Naive B cell (primary cell): ENCODE data around the gene ZC3H7A. TPM values are rescaled to one million over a fixed set of nuclear protein-coding genes. Genes with fewer than 3 reads are reported as not detected.

Experiments
- ATAC-seq, 2 donors: fragments of 150-1000 bp; cut with Tn5 transposase; 2 replicates each; pipeline ENCODE4 v1.10.0; 2021; ENCODE audit warnings: low read depth in 2 of 2, mild to moderate bottlenecking in 2 of 2, moderate library complexity in 2 of 2
- DNase-seq: peaks from one replicate; pipeline ENCODE4 v3.0.0; 2022
- H3K27ac Mint-ChIP-seq, 6 donors: one replicate each; pipeline ENCODE4 v1.8.0; 2020 to 2022; ENCODE audit warnings: mild to moderate bottlenecking in 6 of 6, mixed read lengths in 6 of 6, moderate library complexity in 5 of 6, inconsistent platforms in 2 of 6
- H3K27me3 Mint-ChIP-seq, 3 donors: one replicate each; pipeline ENCODE4 v1.8.0; 2021 to 2022; ENCODE audit warnings: mixed read lengths in 3 of 3, mild to moderate bottlenecking in 1 of 3
- H3K36me3 Mint-ChIP-seq, 2 donors: one replicate each; pipeline ENCODE4 v1.8.0; 2020 to 2022; ENCODE audit warnings: mixed read lengths in 2 of 2, inconsistent platforms in 1 of 2, mild to moderate bottlenecking in 1 of 2
- H3K4me1 Mint-ChIP-seq, 3 donors: one replicate each; pipeline ENCODE4 v1.8.0; 2020 to 2022; ENCODE audit warnings: mixed read lengths in 3 of 3, inconsistent platforms in 1 of 3, mild to moderate bottlenecking in 1 of 3, moderate library complexity in 1 of 3
- H3K4me3 Mint-ChIP-seq, 8 donors: one replicate each; pipeline ENCODE4 v1.8.0; 2020 to 2022; ENCODE audit warnings: mild to moderate bottlenecking in 8 of 8, mixed read lengths in 8 of 8, moderate library complexity in 8 of 8, inconsistent platforms in 2 of 8
- H3K9me3 Mint-ChIP-seq, 7 donors: one replicate each; pipeline ENCODE4 v1.8.0; 2020 to 2022; ENCODE audit warnings: mixed read lengths in 7 of 7, mild to moderate bottlenecking in 5 of 7, inconsistent platforms in 2 of 7, moderate library complexity in 1 of 7
- polyA plus RNA-seq, 6 donors: library from polyadenylated mRNA; unstranded; fragments of 300-500 nt; fragmentation: Illumina TruSeq; gene quantifications; one replicate each; pipeline ENCODE4 v1.2.3, GENCODE V29; 2021; ENCODE audit warnings: low read depth in 6 of 6

ZC3H7A gene
- polyA plus RNA-seq, 6 donors from 2014 or later = 20.7 to 38.4 (median 32.0) TPM

DNA sequence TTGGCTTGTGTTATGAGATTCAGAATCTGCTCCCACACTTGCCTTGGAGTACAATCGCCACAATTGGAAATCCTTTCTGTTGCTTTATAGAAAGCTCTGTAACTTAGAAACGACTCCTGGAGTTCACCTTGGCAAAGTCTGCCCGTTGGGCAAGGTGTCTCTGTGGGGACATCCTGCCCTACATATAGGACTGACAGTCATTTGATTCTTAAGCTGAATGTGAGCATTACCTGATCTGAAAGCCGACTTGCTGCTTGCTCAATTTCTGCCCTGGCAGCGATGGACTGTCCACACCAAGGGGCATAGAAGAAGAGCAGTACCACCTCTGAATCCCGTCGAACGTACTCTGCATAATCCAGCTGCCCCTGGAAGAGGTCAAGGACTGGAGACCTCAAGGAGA, 61.3 kb downstream of the ZC3H7A start:
- ATAC-seq = no peak
- H3K4me1 Mint-ChIP-seq = peaks cover 24 to 52% (median 28%) of the 10 kb centered on the region in 3 donors
- H3K36me3 Mint-ChIP-seq = peaks cover 8 to 15% of the 10 kb centered on the region in 2 donors
- no peak overlapping the region for H3K4me3 Mint-ChIP-seq
- H3K27ac Mint-ChIP-seq = peak overlapping the region in 1 of 6 donors; percentile 63
- no peaks in the 10 kb centered on the region for H3K9me3 Mint-ChIP-seq
- no peaks in the 10 kb centered on the region for H3K27me3 Mint-ChIP-seq
- DNase-seq = no peak

DNA sequence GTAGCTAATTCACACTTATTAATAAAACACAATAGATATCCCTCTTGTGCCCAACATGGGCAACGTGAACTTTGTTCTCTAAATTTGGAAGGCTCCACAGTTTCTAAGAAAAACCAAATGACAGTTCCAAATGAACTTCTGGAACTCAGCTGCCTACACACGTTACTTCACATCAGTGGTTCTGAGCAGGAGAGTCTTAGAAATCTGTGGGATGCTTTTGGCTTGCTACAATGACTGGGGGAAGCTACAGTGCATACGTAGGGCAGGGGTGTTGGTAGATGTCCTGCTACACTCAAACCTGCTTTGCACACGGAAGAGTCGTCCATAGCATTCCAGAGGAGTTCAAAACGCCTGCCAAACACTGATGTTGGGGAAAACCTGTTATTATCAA, 62.4 kb downstream of the ZC3H7A start:
- Mint-ChIP-seq H3K4me3 (no peak overlapping the region), H3K27ac (peak overlapping the region in 1 of 6 donors; percentile 57), H3K4me1 (peaks cover 16 to 40% (median 20%) of the 10 kb centered on the region in 3 donors), H3K27me3 (no peaks in the 10 kb centered on the region), H3K36me3 (peaks cover 8 to 15% of the 10 kb centered on the region in 2 donors), H3K9me3 (no peaks in the 10 kb centered on the region)
- DNase-seq = no peak
- ATAC-seq = no peak

DNA sequence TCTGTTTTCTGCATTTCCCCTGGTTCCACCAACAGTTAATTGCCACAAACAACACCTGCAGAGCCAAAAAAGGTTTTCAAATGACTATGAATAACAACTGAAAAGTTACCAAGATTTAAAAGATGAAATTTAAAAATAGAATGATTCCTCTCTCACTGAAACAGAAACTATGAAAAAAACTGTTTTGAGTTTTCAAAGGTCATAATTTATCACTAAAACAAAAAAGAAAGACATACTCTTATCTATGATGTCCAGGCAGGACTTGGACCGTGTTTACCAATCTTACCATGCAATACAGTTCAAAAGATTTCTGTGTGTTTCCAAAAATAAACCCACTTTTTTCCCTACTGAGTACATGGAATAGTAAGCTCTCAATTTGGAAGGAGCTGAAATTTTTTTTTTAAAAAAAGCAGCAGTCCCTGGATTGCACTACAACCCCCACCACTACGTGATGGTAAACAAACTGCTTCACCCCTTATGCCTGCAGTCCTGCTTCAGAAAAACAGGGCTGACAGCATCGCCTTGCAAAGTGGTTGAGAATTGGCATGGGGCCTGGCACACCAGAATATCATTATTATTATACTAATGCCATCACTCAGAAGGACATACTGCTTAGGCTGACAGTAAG, 62.9 kb downstream of the ZC3H7A start:
- Mint-ChIP-seq H3K4me3 (peak overlapping the region in 1 of 8 donors; percentile 64), H3K9me3 (no peaks in the 10 kb centered on the region), H3K27me3 (no peaks in the 10 kb centered on the region), H3K27ac (peak overlapping the region in 1 of 6 donors; percentile 77), H3K4me1 (peaks cover 16 to 35% (median 17%) of the 10 kb centered on the region in 3 donors), H3K36me3 (peaks cover 8 to 15% of the 10 kb centered on the region in 2 donors)
- no peak for ATAC-seq
- DNase-seq = no peak

GRCh38 chr16:11731222-11731621, 65.8 kb downstream of the ZC3H7A start:
- ATAC-seq (no peak), DNase-seq (no peak)
- no peak overlapping the region for H3K4me3 Mint-ChIP-seq
- no peaks in the 10 kb centered on the region for H3K9me3 Mint-ChIP-seq
- H3K36me3 Mint-ChIP-seq = peaks cover 8 to 15% of the 10 kb centered on the region in 2 donors
- H3K4me1 Mint-ChIP-seq = peaks cover 4 to 9% (median 5%) of the 10 kb centered on the region in 3 donors
- peak overlapping the region in 3 of 6 donors; percentile 27 to 59 (median 31) for H3K27ac Mint-ChIP-seq
- no peaks in the 10 kb centered on the region for H3K27me3 Mint-ChIP-seq

- H3K36me3 Mint-ChIP-seq = peaks cover 5 to 10% of the 10 kb centered on the region in 2 donors
- no peak overlapping the region for H3K27ac Mint-ChIP-seq
- DNase-seq = no peak
These were observed 67.3 kb downstream of the ZC3H7A start for GRCh38 chr16:11729787-11730186.

DNA sequence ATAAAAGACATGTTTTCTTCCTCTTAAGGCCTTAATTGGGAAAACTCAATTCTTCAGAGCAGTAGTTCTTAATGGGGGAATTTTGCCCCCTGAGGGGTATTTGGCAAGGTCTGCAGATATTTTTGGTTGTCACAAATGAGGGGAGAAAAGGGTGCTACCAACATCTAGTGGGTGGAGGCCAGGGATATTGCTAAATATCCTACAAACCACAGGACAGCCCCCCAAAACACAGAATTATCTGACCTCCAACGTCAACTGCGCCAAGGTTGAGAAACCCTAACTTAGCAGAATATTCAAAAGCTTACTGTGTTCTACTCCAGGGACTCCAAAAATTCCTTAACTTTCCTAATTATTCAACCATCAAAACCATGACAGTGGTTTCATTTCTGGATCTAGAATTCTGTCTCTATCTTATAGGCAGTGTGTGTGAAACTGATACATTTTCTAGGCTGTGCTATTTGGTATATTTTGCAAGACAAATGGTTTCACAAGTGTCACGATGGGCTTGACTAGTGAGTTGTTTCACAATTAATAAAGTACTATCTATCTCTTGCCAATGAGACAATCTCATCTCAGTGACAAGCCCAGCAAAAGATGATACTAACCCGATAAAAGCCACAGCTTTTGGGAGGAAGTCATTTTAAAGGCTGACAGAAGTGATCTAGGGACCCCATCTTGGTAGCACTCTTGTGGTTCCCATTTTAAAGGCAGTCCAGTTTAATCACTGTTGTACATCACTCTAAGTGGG, 69.1 kb downstream of the ZC3H7A start:
- Mint-ChIP-seq H3K36me3 (peaks cover 0 to 6% of the 10 kb centered on the region in 2 donors), H3K9me3 (no peaks in the 10 kb centered on the region), H3K4me3 (no peak overlapping the region), H3K27me3 (no peaks in the 10 kb centered on the region), H3K4me1 (peaks cover 0 to 4% (median 0%) of the 10 kb centered on the region in 3 donors), H3K27ac (peak overlapping the region in 1 of 6 donors; percentile 21)
- DNase-seq = no peak
- ATAC-seq = no peak

More at GRCh38 chr16:11729787-11730186, 67.3 kb downstream of the ZC3H7A start:
- no peaks in the 10 kb centered on the region for H3K9me3 Mint-ChIP-seq
- H3K4me1 Mint-ChIP-seq = peaks cover 3 to 8% (median 4%) of the 10 kb centered on the region in 3 donors
- no peak overlapping the region for H3K4me3 Mint-ChIP-seq
- ATAC-seq = no peak
- no peaks in the 10 kb centered on the region for H3K27me3 Mint-ChIP-seq

DNA sequence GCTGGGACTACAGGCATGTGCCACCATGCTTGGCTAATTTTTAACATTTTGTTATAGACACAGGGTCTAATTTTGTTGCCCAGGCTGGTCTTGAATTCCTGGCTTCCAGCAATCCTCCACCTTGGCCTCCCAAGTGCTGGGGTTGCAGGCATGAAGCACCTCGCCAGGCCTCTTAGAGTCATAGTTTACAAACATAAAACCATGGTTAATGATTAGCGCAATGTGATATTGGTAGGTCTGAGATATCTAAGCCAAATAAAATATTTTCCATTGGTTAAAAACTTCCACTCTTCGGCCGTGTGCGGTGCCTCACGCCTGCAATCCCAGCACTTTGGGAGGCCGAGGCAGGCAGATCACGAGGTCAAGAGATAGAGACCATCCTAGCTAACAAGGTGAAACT, 71.0 kb downstream of the ZC3H7A start:
- Mint-ChIP-seq H3K36me3 (peaks cover 5 to 8% of the 10 kb centered on the region in 2 donors), H3K4me1 (peaks cover 0 to 9% (median 4%) of the 10 kb centered on the region in 3 donors), H3K27ac (no peak overlapping the region), H3K27me3 (no peaks in the 10 kb centered on the region), H3K4me3 (no peak overlapping the region), H3K9me3 (no peaks in the 10 kb centered on the region)
- no peak for ATAC-seq
- no peak for DNase-seq

DNA sequence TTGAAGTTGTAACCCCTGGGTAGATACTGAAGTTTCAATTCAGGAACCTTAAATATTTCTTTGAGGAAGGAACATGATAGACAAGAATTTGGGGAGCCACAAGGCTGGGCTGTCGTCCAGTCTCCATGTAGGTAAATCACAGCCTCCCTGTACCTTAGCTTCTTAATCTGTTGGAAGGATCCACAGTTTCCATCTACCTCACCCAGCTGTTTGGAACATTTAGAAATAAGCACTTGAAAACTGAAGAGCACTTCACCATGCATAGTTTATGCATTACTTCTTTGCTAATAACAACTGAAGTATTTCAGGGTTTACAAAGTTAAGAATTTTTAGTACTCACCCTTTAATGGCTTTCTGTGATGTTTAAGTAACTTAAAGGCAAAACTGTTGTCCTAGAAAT, 71.6 kb downstream of the ZC3H7A start:
- Mint-ChIP-seq H3K4me1 (peaks cover 0 to 9% (median 4%) of the 10 kb centered on the region in 3 donors), H3K27me3 (no peaks in the 10 kb centered on the region), H3K27ac (no peak overlapping the region), H3K9me3 (no peaks in the 10 kb centered on the region), H3K4me3 (peak overlapping the region in 1 of 8 donors; percentile 52), H3K36me3 (peaks cover 5 to 8% of the 10 kb centered on the region in 2 donors)
- no peak for DNase-seq
- ATAC-seq = no peak

GRCh38 chr16:11722468-11722808, 74.6 kb downstream of the ZC3H7A start:
- Mint-ChIP-seq H3K27me3 (no peaks in the 10 kb centered on the region), H3K4me3 (no peak overlapping the region), H3K27ac (peak overlapping the region in 2 of 6 donors; percentile 3 to 78), H3K4me1 (peaks cover 6 to 24% (median 11%) of the 10 kb centered on the region in 3 donors), H3K36me3 (peaks cover 12 to 17% of the 10 kb centered on the region in 2 donors), H3K9me3 (no peaks in the 10 kb centered on the region)
- DNase-seq (no peak), ATAC-seq (no peak)

- H3K27ac Mint-ChIP-seq = peak overlapping the region in 4 of 6 donors; percentile 1 to 78 (median 23)
- no peak for ATAC-seq
- no peak for DNase-seq
- no peaks in the 10 kb centered on the region for H3K9me3 Mint-ChIP-seq
- no peaks in the 10 kb centered on the region for H3K27me3 Mint-ChIP-seq
- H3K4me1 Mint-ChIP-seq = peaks cover 6 to 24% (median 11%) of the 10 kb centered on the region in 3 donors
- H3K4me3 Mint-ChIP-seq = peak overlapping the region in 1 of 8 donors; percentile 10
- peaks cover 12 to 17% of the 10 kb centered on the region in 2 donors for H3K36me3 Mint-ChIP-seq
These were observed 75.1 kb downstream of the ZC3H7A start for GRCh38 chr16:11721781-11722467.

DNA sequence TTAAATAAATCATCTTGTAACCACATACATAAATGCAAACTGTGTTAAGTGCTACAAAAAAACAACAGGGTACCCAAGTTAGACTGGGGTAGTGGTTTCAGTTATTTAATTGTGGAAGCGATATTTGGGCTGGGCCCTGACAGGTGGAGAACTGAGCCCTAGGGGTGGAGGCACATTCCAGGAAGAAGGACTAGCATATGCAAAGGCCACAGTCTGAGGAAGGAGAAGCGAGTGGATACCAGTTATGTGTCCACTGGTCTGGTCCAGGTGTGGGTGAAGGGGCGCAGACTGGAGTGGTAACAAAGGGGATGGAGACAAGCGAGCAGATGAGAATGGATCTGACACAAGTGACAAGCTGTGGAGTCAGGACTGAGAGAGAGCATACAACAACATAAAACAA, 77.3 kb downstream of the ZC3H7A start:
- H3K9me3 Mint-ChIP-seq = no peaks in the 10 kb centered on the region
- no peaks in the 10 kb centered on the region for H3K27me3 Mint-ChIP-seq
- peaks cover 12 to 17% of the 10 kb centered on the region in 2 donors for H3K36me3 Mint-ChIP-seq
- H3K4me3 Mint-ChIP-seq = no peak overlapping the region
- DNase-seq = no peak
- H3K4me1 Mint-ChIP-seq = peaks cover 8 to 26% (median 11%) of the 10 kb centered on the region in 3 donors
- no peak for ATAC-seq
- peak overlapping the region in 1 of 6 donors; percentile 16 for H3K27ac Mint-ChIP-seq

DNA sequence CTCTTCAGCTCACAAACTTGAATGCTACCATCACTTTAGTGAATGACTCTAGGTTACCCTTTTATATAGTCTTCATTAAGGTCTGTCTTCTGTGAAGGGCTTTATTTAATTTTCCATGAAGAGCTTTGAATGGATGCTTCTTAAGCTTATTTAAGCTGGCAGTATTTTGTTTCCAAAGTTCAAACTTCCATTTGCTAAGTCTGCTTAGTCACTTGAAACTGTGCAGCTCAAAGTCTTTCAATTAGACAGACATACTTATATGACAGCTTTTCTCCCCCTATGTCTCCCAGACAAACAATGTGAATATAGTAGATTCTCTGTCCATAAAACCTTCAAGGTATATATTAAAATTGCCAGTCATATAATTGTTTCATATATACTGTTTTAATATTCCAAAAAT, 77.9 kb downstream of the ZC3H7A start:
- H3K27ac Mint-ChIP-seq = no peak overlapping the region

GRCh38 chr16:11717811-11718210, 79.2 kb downstream of the ZC3H7A start:
- Mint-ChIP-seq H3K9me3 (no peaks in the 10 kb centered on the region), H3K27ac (peak overlapping the region in 4 of 6 donors; percentile 33 to 86 (median 62)), H3K4me1 (peaks cover 7 to 32% (median 14%) of the 10 kb centered on the region in 3 donors), H3K36me3 (peaks cover 12 to 17% of the 10 kb centered on the region in 2 donors), H3K27me3 (no peaks in the 10 kb centered on the region), H3K4me3 (peak overlapping the region in 2 of 8 donors; percentile 15 to 42)
- ATAC-seq (no peak), DNase-seq (no peak)

More for the DNA sequence above, 77.9 kb downstream of the ZC3H7A start:
- Mint-ChIP-seq H3K4me3 (no peak overlapping the region), H3K27me3 (no peaks in the 10 kb centered on the region), H3K36me3 (peaks cover 12 to 17% of the 10 kb centered on the region in 2 donors), H3K4me1 (peaks cover 11 to 32% (median 14%) of the 10 kb centered on the region in 3 donors), H3K9me3 (no peaks in the 10 kb centered on the region)
- ATAC-seq (no peak), DNase-seq (no peak)
